Measurements from ENCODE around the gene CCDC15. TPM values are rescaled to one million over a fixed set of nuclear protein-coding genes. Genes with fewer than 3 reads are reported as not detected.

Gene CCDC15
- total RNA-seq, 2 experiments from 2014 or later: 4.2 to 4.8 TPM

GRCh38 chr11:125079878-125080530 is 126.0 kb downstream of the CCDC15 start:
- TF ChIP-seq, protein P1, sequence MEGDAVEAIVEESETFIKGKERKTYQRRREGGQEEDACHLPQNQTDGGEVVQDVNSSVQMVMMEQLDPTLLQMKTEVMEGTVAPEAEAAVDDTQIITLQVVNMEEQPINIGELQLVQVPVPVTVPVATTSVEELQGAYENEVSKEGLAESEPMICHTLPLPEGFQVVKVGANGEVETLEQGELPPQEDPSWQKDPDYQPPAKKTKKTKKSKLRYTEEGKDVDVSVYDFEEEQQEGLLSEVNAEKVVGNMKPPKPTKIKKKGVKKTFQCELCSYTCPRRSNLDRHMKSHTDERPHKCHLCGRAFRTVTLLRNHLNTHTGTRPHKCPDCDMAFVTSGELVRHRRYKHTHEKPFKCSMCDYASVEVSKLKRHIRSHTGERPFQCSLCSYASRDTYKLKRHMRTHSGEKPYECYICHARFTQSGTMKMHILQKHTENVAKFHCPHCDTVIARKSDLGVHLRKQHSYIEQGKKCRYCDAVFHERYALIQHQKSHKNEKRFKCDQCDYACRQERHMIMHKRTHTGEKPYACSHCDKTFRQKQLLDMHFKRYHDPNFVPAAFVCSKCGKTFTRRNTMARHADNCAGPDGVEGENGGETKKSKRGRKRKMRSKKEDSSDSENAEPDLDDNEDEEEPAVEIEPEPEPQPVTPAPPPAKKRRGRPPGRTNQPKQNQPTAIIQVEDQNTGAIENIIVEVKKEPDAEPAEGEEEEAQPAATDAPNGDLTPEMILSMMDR (IDR thresholded peaks at IDR 0.05): no peak
- H3K27me3 Mint-ChIP-seq: no peaks in the 10 kb centered on the region
- H3K27ac Mint-ChIP-seq: no peak overlapping the region
- H3K36me3 Mint-ChIP-seq (ENCODE audit: low read depth): no peaks in the 10 kb centered on the region
- intact Hi-C loops (cut with micrococcal nuclease): no loop called here
- H3K9me3 Mint-ChIP-seq: no peaks in the 10 kb centered on the region
- CTCF ChIA-PET: no interaction called here
- DNase-seq: no peak
- ATAC-seq: no peak
- POLR2A ChIA-PET: no interaction called here
- H3K4me1 Mint-ChIP-seq (ENCODE audit: low read depth): no peaks in the 10 kb centered on the region
- no peak overlapping the region for H3K4me3 Mint-ChIP-seq

GRCh38 chr11:125080531-125080911 is 126.5 kb downstream of the CCDC15 start:
- H3K27me3 Mint-ChIP-seq: no peaks in the 10 kb centered on the region
- ATAC-seq (no peak), DNase-seq (no peak)
- H3K36me3 Mint-ChIP-seq (ENCODE audit: low read depth): no peaks in the 10 kb centered on the region
- no peaks in the 10 kb centered on the region for H3K9me3 Mint-ChIP-seq
- intact Hi-C loops (cut with micrococcal nuclease): no loop called here
- no peaks in the 10 kb centered on the region for H3K4me1 Mint-ChIP-seq (ENCODE audit: low read depth)
- H3K27ac Mint-ChIP-seq: no peak overlapping the region
- TF ChIP-seq, protein P1 (IDR thresholded peaks at IDR 0.05): no peak
- ChIA-PET POLR2A (no interaction called here), CTCF (no interaction called here)
- no peak overlapping the region for H3K4me3 Mint-ChIP-seq

- ATAC-seq (no peak), DNase-seq (no peak)
- no peak overlapping the region for H3K27ac Mint-ChIP-seq
- intact Hi-C loops (cut with micrococcal nuclease): no loop called here
- no peaks in the 10 kb centered on the region for H3K4me1 Mint-ChIP-seq (ENCODE audit: low read depth)
- TF ChIP-seq, protein P1 (IDR thresholded peaks at IDR 0.05): no peak
- POLR2A ChIA-PET: no interaction called here
- CTCF ChIA-PET: no interaction called here
- H3K36me3 Mint-ChIP-seq (ENCODE audit: low read depth): no peaks in the 10 kb centered on the region
- H3K4me3 Mint-ChIP-seq: no peak overlapping the region
- H3K27me3 Mint-ChIP-seq: no peaks in the 10 kb centered on the region
- no peaks in the 10 kb centered on the region for H3K9me3 Mint-ChIP-seq
Observed at GRCh38 chr11:125081098-125081798, 127.2 kb downstream of the CCDC15 start.

GRCh38 chr11:125082040-125082439 is 128.0 kb downstream of the CCDC15 start:
- ChIA-PET POLR2A (no interaction called here), CTCF (no interaction called here)
- Mint-ChIP-seq H3K27me3 (no peaks in the 10 kb centered on the region), H3K36me3 (ENCODE audit: low read depth) (no peaks in the 10 kb centered on the region), H3K27ac (no peak overlapping the region), H3K4me3 (no peak overlapping the region), H3K9me3 (no peaks in the 10 kb centered on the region), H3K4me1 (ENCODE audit: low read depth) (no peaks in the 10 kb centered on the region)
- intact Hi-C loops (cut with micrococcal nuclease): no loop called here
- ATAC-seq (no peak), DNase-seq (no peak)
- TF ChIP-seq, protein P1 (IDR thresholded peaks at IDR 0.05): no peak

DNA sequence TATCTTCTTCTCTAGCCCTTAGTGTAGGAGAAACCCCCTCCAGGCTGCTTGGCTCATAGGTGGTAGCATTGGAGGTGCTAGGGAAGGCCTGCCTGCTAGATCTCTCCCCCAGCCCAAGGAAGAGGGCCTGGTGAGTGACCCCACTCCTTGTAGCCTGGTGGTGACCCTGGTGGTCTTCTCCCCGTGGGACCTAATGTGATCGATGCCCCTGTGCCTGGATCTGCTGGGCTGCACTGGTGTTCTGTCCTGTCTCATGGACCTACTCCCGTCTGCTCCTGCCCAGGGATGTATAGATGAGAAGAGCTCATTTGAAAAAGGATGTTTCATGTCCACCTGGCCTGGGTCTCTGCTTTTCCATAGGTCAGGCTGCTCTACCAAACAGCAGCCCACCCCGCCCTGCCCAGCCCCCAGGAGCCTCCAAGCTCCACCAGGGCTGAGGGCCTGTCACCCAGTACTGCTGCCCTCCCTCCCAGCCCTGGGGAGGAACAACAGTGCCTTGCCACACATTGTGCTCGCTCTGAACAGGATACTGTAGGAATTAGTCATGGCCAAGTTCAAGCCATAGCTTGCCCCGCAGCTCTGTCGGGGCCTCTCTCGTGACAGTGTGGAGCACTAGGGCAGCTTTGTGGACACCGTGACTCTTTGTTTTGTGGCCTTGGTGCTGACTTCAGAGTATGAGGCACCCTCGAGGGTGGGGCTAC is 128.8 kb downstream of the CCDC15 start:
- Mint-ChIP-seq H3K4me1 (ENCODE audit: low read depth) (no peaks in the 10 kb centered on the region), H3K4me3 (no peak overlapping the region), H3K36me3 (ENCODE audit: low read depth) (no peaks in the 10 kb centered on the region), H3K27me3 (no peaks in the 10 kb centered on the region), H3K9me3 (no peaks in the 10 kb centered on the region), H3K27ac (no peak overlapping the region)
- no peak for ATAC-seq
- intact Hi-C loops (cut with micrococcal nuclease): no loop called here
- TF ChIP-seq, protein P1 (IDR thresholded peaks at IDR 0.05): no peak
- POLR2A ChIA-PET: no interaction called here
- CTCF ChIA-PET: interaction anchor here (1.3 kb wide), 1 partner anchor 119 kb away, joined by 3 read pairs; no protein-coding TSS in a partner anchor
- no peak for DNase-seq
